GM18907 (cell line): ENCODE results near the gene ABLIM2.
"Not testable (repeated sequence)": the region's sequence is repeated elsewhere in the genome, so short reads cannot be mapped to it uniquely, and the experiment has no call there.

Source experiments
- ATAC-seq: cut with Tn5 transposase; IDR thresholded peaks from one replicate; pipeline ENCODE4 v1.9.1; 2021; ENCODE audit warnings: mild to moderate bottlenecking, moderate library complexity; ENCODE audit not compliant: unreplicated experiment

Gene ABLIM2

GRCh38 chr4:7950301-7951092 lies 208.1 kb downstream of the ABLIM2 start:
- no peak for ATAC-seq

- no peak for ATAC-seq
Measured at GRCh38 chr4:7949759-7950158, 208.9 kb downstream of the ABLIM2 start.

- no peak for ATAC-seq
Measured at GRCh38 chr4:7947927-7948326, 210.7 kb downstream of the ABLIM2 start.

- no peak for ATAC-seq
Measured at GRCh38 chr4:7945709-7946380, 212.8 kb downstream of the ABLIM2 start.

GRCh38 chr4:7944599-7945220 lies 213.9 kb downstream of the ABLIM2 start:
- ATAC-seq = no peak

- not testable (repeated sequence) for ATAC-seq
Measured at GRCh38 chr4:7943688-7944087, 214.9 kb downstream of the ABLIM2 start.

GRCh38 chr4:7943211-7943610 lies 215.4 kb downstream of the ABLIM2 start:
- no peak for ATAC-seq

GRCh38 chr4:7941965-7942496 lies 216.6 kb downstream of the ABLIM2 start:
- no peak for ATAC-seq

- ATAC-seq = no peak
Measured at GRCh38 chr4:7941111-7941964, 217.3 kb downstream of the ABLIM2 start.

GRCh38 chr4:7939377-7940108 lies 219.1 kb downstream of the ABLIM2 start, which contains the start of gene AFAP1:
AFAP1 (minus strand) TSS chr4:7939861; CDS start chr4:7872078, 67,783 bp downstream.
- ATAC-seq = peak; percentile 86

GRCh38 chr4:7938609-7939376 lies 219.8 kb downstream of the ABLIM2 start:
- ATAC-seq = no peak

GRCh38 chr4:7938266-7938608 lies 220.4 kb downstream of the ABLIM2 start:
- no peak for ATAC-seq

GRCh38 chr4:7937006-7937405 lies 221.6 kb downstream of the ABLIM2 start:
- no peak for ATAC-seq

- no peak for ATAC-seq
Measured at GRCh38 chr4:7933651-7934510, 224.7 kb downstream of the ABLIM2 start.

- no peak for ATAC-seq
Measured at GRCh38 chr4:7932287-7932686, 226.3 kb downstream of the ABLIM2 start.

- ATAC-seq = no peak
Measured at GRCh38 chr4:7929118-7929951, 229.3 kb downstream of the ABLIM2 start.

GRCh38 chr4:7928711-7929110 lies 229.9 kb downstream of the ABLIM2 start:
- ATAC-seq = no peak
